Stimulated activated naive CD8-positive, alpha-beta T cell treated with anti-CD3 and anti-CD28 coated beads, Interleukin-15, Interleukin-2, amounts not matched to agents 100 U/mL and 50 U/mL, for 24 hours (primary cell): Measurements from ENCODE around the gene KIF3C.
"Not testable (repeated sequence)": the region's sequence is repeated elsewhere in the genome, so short reads cannot be mapped to it uniquely, and the experiment has no call there.

ENCODE experiments used
- ATAC-seq: fragments of 150-1000 bp; cut with Tn5 transposase; one replicate; pipeline ENCODE4 v1.10.0; 2021
- DNase-seq: peaks from one replicate; pipeline ENCODE4 v3.0.0; 2021

KIF3C gene

GRCh38 chr2:25982273-25982967 lies at the start of gene KIF3C:
KIF3C (minus strand) TSS chr2:25982497; CDS start chr2:25981917, 580 bp downstream.
- ATAC-seq (peak; percentile 89), DNase-seq (peak; percentile 76)

- ATAC-seq, DNase-seq: not testable (repeated sequence)
Observed at GRCh38 chr2:26028083-26028482, 45.8 kb upstream of the KIF3C start.

DNA sequence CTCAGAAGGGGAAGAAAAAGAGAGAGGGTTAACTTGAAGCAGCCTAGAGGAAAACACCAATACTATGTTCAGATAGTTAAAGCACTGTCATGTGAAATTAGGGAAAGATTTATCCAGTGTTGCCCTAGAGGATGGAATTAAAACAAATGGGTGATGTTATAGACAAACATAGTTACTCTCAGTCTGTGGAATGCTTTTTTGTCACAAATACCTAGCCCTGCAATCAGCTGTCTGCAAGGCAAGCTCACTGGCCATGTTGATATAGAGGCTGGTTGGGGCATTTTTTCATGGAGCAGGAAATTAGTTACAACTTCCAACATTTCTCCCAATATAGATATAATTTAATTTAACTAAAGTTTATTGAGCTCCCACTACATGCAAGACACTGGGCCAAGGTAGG lies 43.2 kb upstream of the KIF3C start:
- DNase-seq (no peak), ATAC-seq (no peak)

- ATAC-seq = no peak
- no peak for DNase-seq
Observed at GRCh38 chr2:26024260-26024659, 42.0 kb upstream of the KIF3C start.

- DNase-seq (no peak), ATAC-seq (no peak)
Observed at GRCh38 chr2:26020231-26020640, 37.9 kb upstream of the KIF3C start.

- ATAC-seq = peak; percentile 93
- peak; percentile 45 for DNase-seq
Observed at GRCh38 chr2:26018184-26019055, 36.1 kb upstream of the KIF3C start.

DNA sequence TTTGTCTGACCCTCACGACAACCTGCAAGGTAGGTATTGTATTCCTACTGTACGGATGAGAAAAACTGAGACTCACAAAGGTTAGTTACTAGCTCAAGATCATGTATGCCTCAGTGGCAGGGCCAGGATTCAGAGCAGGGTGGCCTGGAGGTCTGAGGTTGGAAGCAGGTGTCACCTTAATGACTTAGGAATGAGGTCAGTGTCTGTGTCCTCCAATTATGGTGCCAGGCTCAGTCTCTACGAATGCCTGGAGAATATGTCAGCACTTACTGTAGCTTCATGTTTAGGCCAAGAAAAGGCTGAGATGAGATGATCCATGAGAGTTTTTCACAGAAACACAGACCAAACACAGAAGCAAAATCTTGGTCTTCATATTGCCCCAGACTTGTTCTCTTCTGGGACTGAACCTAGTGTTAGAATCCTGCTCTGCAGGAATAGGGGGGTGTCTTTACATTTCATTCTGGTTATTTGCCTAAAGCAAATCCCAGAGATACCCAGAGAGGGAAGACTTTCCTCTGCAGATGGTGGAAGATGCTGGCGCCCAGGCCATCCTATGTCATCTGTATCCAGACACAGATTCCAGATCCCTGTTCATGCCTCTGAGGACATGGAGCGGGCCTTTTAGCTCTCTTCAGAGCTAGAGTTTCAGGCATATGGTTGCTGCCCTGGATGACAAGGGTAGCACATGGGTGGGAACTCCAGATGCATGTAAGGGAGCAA lies 35.3 kb upstream of the KIF3C start:
- ATAC-seq (no peak), DNase-seq (no peak)

- ATAC-seq = not testable (repeated sequence)
Observed at GRCh38 chr2:26016706-26017045, 34.4 kb upstream of the KIF3C start.

GRCh38 chr2:26016012-26016705 lies 33.9 kb upstream of the KIF3C start:
- DNase-seq = no peak
- ATAC-seq = no peak

More at GRCh38 chr2:26016706-26017045, 34.4 kb upstream of the KIF3C start:
- DNase-seq = not testable (repeated sequence)

DNA sequence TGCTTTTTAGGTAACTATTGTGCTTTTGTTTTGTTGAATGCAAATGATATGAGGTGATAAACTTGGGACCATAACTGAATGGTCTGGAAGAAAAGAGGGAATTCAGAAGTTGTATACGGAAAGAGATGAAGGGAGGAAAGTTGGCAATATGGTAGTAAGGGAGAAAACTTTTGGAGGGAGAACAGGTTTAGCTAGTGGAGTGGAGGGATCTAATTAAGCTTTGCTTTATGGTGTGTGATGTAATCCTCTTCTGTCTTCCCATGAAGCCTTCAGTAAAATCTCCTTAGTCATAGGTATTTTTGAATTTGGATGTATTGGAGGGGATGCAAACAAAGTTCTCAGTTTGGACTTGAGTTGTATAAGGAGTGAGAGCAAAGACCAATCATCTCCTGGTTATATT lies 31.4 kb upstream of the KIF3C start:
- DNase-seq (no peak), ATAC-seq (no peak)

GRCh38 chr2:26011990-26012856 lies 29.9 kb upstream of the KIF3C start:
- no peak for ATAC-seq
- no peak for DNase-seq

GRCh38 chr2:26011609-26011989 lies 29.3 kb upstream of the KIF3C start:
- DNase-seq = no peak
- no peak for ATAC-seq

GRCh38 chr2:26010943-26011342 lies 28.6 kb upstream of the KIF3C start:
- ATAC-seq = no peak
- DNase-seq = no peak

- ATAC-seq (no peak), DNase-seq (no peak)
Observed at GRCh38 chr2:26009567-26009963, 27.3 kb upstream of the KIF3C start.

DNA sequence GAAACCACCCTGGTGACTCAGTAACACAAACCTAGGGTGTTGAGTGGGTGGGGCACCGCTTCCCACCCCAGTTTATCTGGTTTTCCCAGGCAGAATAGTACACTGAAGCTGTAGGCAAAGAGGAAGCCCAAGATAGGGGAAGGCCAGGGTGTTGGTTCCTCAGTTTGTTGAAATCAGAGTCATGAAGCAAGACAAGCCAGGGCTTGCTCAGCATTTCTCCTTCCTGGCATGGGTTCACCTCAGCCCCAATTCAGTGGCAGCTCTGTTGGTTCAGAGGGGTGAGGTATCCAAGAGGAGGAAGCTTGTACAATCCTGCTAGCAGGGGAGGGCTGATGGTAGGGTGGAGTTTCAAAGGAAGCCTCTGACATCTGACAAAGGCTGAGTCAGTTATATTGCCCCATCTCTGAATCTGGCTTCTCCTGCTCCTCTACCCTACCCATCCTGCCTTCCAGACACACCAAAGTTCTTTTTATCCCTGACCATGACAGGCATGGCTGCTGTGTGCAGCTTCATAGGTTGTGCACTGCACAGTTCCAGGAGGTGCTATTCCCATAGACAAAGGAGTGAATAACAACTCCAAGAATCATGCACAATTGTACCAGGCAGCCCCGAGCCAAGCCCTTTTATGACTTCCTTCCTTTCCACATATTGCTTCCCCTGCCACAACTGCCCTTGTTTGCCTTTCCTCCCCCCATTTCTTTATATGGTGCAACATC lies 26.7 kb upstream of the KIF3C start:
- DNase-seq = no peak
- ATAC-seq = no peak

DNA sequence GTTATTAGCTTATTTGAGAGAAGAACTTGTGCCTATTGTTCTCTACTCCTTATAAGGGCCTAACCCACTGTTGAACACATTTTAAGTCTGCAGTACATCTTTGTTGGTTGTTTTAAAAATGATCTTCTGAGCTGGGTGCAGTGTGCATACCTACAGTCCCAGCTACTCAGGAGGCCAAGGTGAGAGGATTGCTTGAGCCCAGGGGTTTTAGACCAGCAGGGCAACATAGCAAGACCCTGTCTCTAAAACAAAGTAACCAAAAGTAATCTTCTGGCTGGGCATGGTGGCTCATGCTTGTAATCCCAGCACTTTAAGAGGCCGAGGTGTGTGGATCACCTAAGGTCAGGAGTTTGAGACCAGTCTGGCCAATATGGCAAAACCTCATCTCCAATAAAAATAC lies 25.8 kb upstream of the KIF3C start:
- no peak for ATAC-seq

DNA sequence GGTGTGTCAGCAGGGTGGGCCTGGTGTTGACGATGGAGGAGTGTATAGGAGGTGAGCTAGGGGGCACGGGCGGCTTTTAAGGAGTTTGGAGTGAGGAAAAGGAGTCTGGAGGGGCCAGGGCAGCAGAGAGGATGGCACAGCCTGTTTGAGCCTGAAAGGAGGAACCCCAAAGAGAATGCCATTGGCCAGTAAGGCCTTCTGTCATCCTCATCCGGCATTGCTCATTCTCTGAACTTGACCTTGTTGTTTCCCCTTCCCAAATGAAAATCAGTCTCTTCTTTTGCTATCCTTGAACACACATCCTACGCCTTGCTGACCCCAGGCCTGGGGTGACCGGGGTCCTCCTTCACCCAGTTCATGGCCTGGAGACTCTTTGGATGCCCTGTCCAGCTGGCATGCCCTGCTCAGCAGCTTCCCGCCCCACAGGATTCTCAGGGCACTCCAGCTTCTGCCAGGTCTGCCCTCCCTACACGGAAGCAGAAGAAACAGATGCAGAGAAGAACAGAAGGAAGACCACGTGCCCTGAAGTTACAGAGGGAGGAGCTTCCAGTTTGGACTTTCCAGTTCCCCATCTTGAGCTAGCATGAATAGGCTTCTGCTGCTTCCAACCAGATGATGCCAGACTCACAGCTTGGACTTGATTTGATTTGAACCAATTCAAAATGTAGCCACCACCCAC lies 20.5 kb upstream of the KIF3C start:
- no peak for ATAC-seq

More for the DNA sequence above, 25.8 kb upstream of the KIF3C start:
- no peak for DNase-seq

GRCh38 chr2:26001743-26002351 lies 19.6 kb upstream of the KIF3C start:
- DNase-seq (no peak), ATAC-seq (no peak)

More for the DNA sequence above, 20.5 kb upstream of the KIF3C start:
- DNase-seq = no peak

- ATAC-seq = no peak
Observed at GRCh38 chr2:26000561-26001082, 18.3 kb upstream of the KIF3C start.

More at GRCh38 chr2:26000561-26001082, 18.3 kb upstream of the KIF3C start:
- DNase-seq = no peak
